Fibroblast of peridontal ligament (primary cell): ENCODE data around the gene TMEM135.

Experiments
- DNase-seq: peaks from one replicate; pipeline ENCODE4 v3.0.0-alpha.2; 2010; ENCODE audit errors: extremely low read depth

TMEM135 gene

GRCh38 chr11:87194985-87195820, 157.5 kb downstream of the TMEM135 start:
- DNase-seq = no peak

GRCh38 chr11:87198266-87198881, 160.6 kb downstream of the TMEM135 start:
- DNase-seq = no peak

- no peak for DNase-seq
Observed at GRCh38 chr11:87201376-87201775, 163.6 kb downstream of the TMEM135 start.

- no peak for DNase-seq
Observed at GRCh38 chr11:87203907-87204602, 166.3 kb downstream of the TMEM135 start.

DNA sequence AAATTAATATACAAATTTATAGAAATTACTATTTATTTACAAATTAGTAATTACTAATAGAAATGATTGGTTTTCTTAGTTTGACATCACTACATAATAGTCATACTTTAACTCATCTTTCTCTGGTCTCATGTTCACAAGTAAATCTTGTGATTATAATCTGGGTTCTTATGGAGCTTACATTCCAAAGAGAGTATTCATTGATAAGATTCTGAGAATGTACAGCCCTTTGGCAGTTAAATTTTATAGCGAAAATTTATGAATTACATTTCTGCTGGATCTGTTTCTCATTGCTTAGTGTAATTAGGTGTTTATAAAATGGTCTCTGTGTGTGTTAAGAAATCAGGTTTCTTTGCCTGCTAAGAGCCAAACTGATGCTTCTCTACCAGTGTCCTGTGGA, 175.2 kb downstream of the TMEM135 start:
- peak; percentile 8 for DNase-seq

- DNase-seq = no peak
Observed at GRCh38 chr11:87213444-87213843, 175.7 kb downstream of the TMEM135 start.

- no peak for DNase-seq
Observed at GRCh38 chr11:87215236-87215635, 177.5 kb downstream of the TMEM135 start.

GRCh38 chr11:87219266-87219665, 181.5 kb downstream of the TMEM135 start:
- DNase-seq = no peak

GRCh38 chr11:87223816-87224215, 186.1 kb downstream of the TMEM135 start:
- DNase-seq = peak; percentile 75

DNA sequence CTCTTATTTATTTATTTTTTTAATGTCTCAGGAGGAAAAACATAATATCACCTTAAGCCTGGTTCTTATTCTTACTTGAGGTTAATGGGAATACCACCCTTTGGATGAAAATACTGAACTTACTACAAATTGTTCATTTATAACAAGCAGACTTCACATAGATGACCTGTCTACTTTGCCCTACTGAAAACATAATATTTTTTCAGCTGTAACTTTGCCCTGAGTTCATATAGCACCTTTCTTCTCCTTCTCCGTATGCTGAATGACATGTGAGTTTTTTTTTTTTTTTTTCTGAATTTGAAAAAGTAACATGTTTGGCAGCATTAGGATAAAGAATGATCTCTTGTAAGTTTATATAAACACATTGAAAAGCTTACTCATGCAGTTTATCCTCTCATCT, 186.8 kb downstream of the TMEM135 start:
- DNase-seq = peak; percentile 37

DNA sequence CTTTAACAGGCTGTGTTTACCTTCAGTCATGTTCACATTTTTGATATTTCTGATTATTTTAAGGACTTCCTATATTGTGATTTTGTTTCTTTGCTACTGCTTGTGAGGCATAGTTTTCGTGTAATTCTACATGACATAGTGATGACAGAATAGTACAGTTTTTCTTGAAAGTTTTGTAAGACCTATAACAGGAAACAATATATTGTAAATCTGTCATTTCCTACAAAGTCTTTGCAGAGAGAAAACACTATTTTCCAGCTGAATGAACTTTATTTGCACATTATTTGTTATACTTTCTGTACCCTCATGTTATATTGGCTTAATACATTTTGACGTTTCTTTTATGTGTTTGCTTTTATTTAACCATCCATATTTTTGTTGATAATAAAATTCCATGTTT, 191.1 kb downstream of the TMEM135 start:
- DNase-seq = no peak

DNA sequence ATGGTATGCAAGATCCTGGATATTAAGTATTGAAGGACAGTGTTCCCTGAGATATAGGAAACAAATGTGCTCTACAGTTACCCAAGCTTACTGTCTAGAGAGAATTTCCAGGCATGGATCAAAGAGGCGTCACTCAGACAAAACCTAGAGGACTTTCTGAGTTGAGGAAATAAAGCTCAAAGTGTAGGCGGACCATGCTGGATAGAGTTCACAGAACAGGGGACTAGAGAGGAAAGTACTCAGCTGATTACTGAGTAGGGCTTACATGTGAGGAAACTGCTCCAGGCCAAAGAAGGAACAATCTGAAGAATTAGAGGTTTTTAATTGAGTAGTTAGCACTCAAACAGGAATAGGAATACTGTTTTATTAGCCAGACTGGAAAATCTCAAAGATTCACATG, 193.3 kb downstream of the TMEM135 start:
- DNase-seq = no peak

DNA sequence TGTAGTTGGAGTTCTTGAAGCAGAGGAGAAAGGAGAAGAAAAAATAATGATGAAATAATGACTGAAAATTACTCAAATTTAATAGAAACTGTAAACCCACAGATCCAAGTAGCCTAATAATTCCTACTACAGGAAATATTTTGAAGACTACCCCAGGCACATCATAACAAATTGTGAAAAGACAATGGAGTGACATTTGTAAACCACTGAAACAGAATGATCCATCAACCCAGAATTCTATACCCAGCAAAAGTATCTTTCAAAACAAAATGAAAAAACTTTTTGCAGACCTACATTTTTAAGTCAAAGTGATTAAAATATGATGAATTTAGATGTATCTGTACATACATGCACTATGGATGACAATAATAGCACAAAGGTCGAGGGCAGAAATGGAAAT, 194.6 kb downstream of the TMEM135 start:
- DNase-seq = no peak

- DNase-seq = peak; percentile 17
Observed at GRCh38 chr11:87235366-87235765, 197.6 kb downstream of the TMEM135 start.

DNA sequence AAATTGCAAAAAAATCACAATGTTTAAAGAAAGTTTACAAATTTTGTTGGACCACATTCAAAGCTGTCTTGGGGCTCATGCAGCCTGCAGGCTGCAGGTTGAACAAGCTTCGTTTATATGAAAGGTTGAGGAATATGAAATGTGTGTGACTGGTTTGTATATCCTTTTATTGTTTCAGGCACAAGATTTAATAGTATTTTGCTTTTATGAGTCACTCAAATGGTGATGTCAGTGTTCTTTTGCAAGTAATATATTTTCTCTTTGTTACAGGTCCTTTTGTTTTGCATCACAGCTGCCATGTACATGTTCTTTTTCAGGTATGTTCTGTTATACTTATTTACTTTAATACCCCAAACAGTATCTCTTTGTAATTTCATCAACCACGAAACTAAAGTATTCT, 198.6 kb downstream of the TMEM135 start:
- no peak for DNase-seq

GRCh38 chr11:87239001-87239400, 201.3 kb downstream of the TMEM135 start:
- no peak for DNase-seq

GRCh38 chr11:87239531-87239930, 201.8 kb downstream of the TMEM135 start:
- peak; percentile 31 for DNase-seq

- no peak for DNase-seq
Observed at GRCh38 chr11:87251560-87251959, 213.8 kb downstream of the TMEM135 start.

DNA sequence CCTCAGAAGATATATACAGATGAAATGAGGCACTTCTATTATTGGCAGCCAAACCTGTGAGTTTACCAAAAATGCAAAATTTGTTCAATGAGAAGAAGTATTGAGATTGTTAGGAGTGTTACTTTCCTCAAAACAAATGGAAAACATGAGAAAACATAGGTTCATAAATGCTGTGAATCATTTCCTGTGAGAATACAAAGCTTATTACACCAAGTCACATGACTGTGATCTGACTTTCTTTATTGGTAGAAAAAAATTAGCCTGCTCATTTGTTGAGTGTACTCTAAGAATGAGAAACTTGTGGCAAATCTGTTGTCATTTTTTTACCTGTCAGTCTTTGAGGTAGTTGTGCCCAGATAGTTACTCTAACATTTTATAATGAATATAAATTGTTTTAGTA, 215.1 kb downstream of the TMEM135 start:
- DNase-seq = no peak

GRCh38 chr11:87254562-87254961, 216.8 kb downstream of the TMEM135 start:
- no peak for DNase-seq

GRCh38 chr11:87255589-87255988, 217.9 kb downstream of the TMEM135 start:
- DNase-seq = no peak

DNA sequence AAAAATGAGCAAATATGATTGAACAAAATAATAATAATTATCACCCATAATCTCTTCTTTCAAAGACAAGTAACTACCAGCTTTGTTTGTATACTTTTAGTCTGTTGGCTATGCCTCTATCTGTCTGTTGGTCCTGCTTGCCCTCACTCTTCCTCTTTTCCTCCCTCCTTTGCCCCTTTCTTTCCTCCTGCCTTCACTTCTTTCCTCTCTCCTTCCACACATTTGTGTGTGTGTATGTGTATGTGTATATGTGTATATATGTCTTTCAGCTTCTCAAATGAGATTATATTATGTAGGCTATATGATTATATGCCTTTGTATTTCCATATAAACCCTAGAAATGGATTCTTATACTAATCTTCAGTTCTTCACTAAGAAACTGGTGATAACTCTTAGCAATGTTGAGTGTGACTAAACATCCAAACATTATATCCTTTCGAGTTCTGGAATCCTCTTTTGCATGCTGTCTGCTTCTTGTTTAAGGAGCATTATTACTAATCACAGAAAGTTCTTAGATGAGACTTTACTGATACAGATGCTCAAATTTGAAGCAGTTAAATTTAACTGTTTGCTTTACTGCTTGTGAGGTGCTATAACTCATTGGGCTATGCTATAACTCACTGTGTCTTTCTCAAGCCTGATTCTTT, 219.1 kb downstream of the TMEM135 start:
- no peak for DNase-seq
